Stimulated activated CD4-positive, alpha-beta T cell treated with anti-CD3 and anti-CD28 coated beads, Interleukin-12 subunit alpha, Interleukin-12 subunit beta, amount 100 ng/mL, for 24 hours (primary cell): ENCODE measurements around the gene PCIF1.
"Not testable (repeated sequence)": the region's sequence is repeated elsewhere in the genome, so short reads cannot be mapped to it uniquely, and the experiment has no call there.

ENCODE experiments used
- DNase-seq, 2 experiments: peaks; one replicate each; pipeline ENCODE4 v3.0.0-alpha.2; 2020; ENCODE audit warnings: low read depth in 2 of 2

The PCIF1 gene

GRCh38 chr20:45967551-45968080 lies 33.1 kb downstream of the PCIF1 start:
- DNase-seq, result no peak

GRCh38 chr20:45968081-45968671 lies 33.7 kb downstream of the PCIF1 start:
- DNase-seq, result no peak

- no peak for DNase-seq
These were observed 34.6 kb downstream of the PCIF1 start for GRCh38 chr20:45968801-45969711.

- no peak for DNase-seq
These were observed 35.5 kb downstream of the PCIF1 start for GRCh38 chr20:45969712-45970634.

GRCh38 chr20:45970646-45971424 lies 36.4 kb downstream of the PCIF1 start:
- DNase-seq, result no peak

- peak in 1 of 2 experiments; percentile 47 for DNase-seq
These were observed 36.9 kb downstream of the PCIF1 start for GRCh38 chr20:45971425-45971674.

- peak; percentile 89 to 90 for DNase-seq
These were observed 37.4 kb downstream of the PCIF1 start, which contains the start of gene ZNF335 for GRCh38 chr20:45971675-45972499. TSS of gene ZNF335 (minus strand) at chr20:45972203. CDS start at chr20:45971410, 793 bp downstream.

- DNase-seq, result no peak
These were observed 38.2 kb downstream of the PCIF1 start for GRCh38 chr20:45972500-45973183.

- no peak for DNase-seq
These were observed 40.5 kb downstream of the PCIF1 start for GRCh38 chr20:45974896-45975565.

GRCh38 chr20:45975686-45976085 lies 41.2 kb downstream of the PCIF1 start:
- no peak for DNase-seq

- DNase-seq, result no peak
These were observed 41.6 kb downstream of the PCIF1 start for GRCh38 chr20:45976086-45976485.

GRCh38 chr20:45981261-45981660 lies 46.8 kb downstream of the PCIF1 start:
- DNase-seq, result no peak

- DNase-seq, result no peak
These were observed 48.8 kb downstream of the PCIF1 start for GRCh38 chr20:45983279-45983743.

- DNase-seq, result no peak
These were observed 51.1 kb downstream of the PCIF1 start for GRCh38 chr20:45985573-45985972.

- peak; percentile 46 to 75 for DNase-seq
These were observed 52.8 kb downstream of the PCIF1 start for GRCh38 chr20:45987108-45987780.

- not testable (repeated sequence) for DNase-seq
These were observed 54.3 kb downstream of the PCIF1 start for GRCh38 chr20:45988830-45989229.

GRCh38 chr20:45991616-45992015 lies 57.1 kb downstream of the PCIF1 start:
- DNase-seq, result no peak

GRCh38 chr20:45993197-45993951 lies 58.9 kb downstream of the PCIF1 start:
- DNase-seq, result no peak
